M059J (cell line): Measurements from ENCODE around the gene NUSAP1. TPM values are rescaled to one million over a fixed set of nuclear protein-coding genes. Genes with fewer than 3 reads are reported as not detected.
"Not testable (repeated sequence)": the region's sequence is repeated elsewhere in the genome, so short reads cannot be mapped to it uniquely, and the experiment has no call there.

ENCODE experiments used
- DNase-seq: peaks from one replicate; pipeline ENCODE4 v3.0.0-alpha.2; 2012; ENCODE audit warnings: low read depth
- total RNA-seq: library from RNA; depleted of rRNA; stranded (reverse); fragments of >200 nt; shearing (Covaris generic); gene quantifications from 2 replicates; pipeline ENCODE4 v1.2.3, GENCODE V29; 2014

Gene NUSAP1
- total RNA-seq, 1 experiment from 2014 or later: 212 TPM

DNA sequence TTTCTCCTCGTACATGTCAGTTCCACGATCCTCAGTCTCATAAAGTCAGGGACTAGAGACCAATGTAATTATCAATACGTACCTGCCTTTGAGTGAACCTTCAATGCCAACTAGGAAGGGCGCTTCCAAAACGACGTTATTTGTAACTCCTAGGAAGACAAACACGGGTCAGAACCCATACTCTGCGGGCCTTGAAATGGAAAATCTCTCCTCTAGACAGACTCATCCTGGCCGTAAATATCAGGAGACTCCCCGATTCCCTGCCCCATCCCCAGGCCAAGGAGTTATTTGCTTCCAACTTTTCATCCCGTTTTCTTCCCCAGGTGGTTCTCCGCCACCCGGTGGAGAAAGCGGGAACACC is 868 bp upstream of the NUSAP1 start:
- DNase-seq: peak; percentile 70

DNA sequence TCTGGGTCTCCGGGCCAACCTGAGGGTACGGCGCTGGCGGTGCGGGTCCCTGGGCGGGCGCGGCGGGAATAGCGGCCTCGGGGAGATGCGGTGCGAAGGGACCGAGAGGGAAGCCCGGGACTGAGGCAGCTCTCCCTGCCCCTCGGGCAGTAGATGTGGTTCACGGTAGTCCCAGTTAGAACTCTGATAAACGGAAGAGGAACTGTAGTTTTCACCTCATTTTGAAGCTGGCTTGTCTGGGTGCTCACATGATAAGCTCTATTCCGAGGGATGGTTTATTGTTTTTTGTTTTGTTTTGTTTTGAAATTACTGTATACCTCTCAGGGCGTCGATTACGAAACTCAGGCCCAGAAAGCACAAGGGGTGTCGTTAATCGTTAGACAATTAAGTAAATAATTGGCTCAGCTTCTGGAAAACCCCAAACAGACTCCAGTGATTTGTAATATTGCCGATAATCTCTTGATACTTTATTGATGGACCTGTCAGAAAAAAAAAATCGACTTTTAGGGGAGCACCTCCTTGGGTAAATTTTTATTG is 413 bp downstream of the NUSAP1 start:
- DNase-seq: no peak

DNA sequence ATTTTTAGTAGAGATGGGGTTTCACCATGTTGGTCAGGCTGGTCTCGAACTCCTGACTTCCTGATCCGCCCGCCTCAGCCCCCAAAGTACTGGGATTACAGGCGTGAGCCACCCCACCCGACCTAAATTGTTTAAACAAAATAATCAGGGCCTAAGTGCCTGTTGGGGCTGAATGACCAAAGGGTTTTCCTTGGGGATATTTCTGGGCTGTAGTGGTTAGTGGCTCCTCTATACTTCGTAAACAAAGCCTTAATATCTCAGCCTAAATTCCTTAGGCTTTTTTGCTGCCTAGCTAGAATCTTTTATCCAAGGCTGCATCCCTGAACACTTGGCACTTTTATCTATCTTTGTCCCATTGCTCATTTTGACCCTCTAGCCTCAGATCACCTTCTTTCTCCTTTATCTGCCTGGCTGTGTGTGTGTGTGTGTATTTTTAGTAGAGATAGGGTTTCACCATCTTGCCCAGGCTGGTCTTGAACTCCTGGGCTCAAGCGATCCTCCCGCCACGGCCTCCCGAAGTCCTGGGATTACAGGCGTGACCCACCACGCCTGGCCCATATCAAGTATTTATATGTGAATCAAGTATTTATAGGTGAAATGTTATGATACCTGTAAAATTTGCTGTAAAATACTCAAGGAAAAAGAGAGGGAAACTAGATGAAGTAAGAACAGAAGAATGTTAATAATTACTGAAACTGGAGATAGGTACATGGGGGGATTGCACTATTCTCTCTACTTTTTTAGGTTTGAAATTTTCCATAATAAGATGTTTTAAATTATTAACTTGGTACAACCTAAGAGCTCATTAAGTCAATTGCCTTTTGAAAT is 1.8 kb downstream of the NUSAP1 start:
- DNase-seq: peak; percentile 10

DNA sequence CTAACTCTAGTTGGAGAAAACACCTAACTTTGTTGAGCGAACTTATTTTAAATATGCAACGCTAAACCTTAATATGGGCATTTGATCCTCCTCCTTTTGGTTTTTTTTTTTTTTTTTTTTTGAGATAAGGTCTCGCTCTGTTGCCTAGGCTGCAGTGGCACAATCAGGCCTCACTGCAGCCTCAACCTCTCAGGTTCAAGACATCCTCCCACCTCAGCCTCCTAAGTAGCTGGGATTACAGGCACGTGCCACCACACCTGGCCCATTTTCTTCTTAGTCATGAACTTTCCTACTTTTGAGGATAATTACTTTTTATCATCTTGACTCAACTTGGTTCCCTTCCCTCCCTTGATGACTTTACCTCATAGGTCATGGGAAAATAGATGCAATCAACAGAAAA is 3.9 kb downstream of the NUSAP1 start:
- no peak for DNase-seq

DNA sequence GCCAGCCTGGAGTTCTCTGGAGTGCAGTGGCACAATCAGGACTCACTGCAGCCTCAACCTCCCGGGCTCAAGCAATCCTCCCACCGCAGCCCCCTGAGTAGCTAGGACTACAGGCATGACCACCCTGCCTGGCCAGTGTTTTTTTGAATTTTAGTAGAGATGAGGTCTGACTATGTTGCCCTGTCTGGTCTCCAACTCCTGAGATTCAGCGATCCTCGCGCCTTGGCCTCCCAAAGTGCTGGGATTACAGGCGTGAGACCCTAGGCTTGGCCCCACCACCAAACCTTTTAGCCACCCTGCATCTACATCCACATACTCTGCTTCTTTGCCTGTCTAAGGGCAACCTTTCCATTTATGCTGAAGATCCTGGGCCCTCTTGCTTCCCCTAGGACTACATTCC is 4.4 kb downstream of the NUSAP1 start:
- no peak for DNase-seq

DNA sequence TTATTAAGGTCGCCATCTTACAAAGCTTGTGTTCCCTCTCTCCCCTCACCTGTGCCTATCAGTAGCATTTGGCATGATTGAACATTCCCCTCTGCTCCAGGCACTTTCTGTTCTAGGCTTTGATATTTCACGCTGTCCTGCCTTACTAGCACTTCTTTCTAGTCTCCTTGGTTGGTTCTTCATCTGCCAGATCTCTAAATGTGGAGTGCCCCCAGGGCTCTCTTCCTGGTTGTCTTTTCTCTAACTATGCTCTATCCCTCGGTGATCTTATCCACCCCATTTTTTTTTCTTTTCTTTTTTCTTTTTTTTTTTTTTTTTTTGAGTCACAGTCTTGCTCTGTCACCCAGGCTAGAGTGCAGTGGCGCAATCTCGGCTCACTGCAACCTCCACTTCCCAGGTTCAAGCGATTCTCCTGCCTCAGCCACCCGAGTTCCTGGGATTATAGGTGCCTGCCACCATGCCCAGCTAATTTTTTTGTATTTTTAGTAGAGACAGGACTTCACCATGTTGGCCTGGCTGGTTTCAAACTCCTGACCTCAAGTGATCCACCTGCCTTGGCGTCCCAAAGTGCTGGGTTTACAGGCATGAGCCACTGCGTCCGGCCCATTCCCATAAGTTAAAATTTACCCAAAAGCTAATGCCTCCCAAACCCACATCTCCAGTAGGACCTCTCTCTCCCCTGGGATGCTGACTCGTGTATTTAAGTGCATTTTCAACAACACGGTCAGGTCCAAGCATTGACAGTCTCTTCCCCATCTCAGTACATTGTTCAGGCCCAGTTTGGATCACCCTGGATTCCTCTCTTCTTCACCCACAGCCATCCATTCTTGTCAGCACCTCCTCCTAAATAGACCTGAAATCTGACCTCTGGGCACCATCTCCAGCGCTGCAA is 5.2 kb downstream of the NUSAP1 start:
- peak; percentile 32 for DNase-seq

DNA sequence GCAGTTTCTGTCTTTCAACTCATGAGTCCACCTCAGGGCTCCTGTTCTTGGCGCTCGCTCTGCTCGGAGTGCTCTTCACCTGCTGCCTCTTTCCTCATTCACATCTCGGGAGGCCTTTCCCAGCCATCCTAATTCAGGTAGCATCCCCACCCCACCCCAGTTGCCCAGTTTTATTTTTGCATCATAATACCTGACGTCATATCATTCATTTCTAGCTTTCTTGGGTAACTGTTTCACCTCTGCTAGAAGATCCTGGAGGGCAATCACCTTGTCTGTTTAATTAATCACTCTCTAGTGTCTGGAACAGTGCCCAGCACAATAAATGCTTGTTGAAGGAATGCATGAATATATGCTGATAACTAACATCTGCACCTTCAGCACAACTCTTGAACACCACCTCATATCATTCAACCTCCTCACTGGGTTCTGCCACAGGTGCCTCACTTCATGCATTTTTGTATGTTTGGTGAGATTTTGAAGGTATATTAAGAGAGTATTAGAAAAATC is 7.6 kb downstream of the NUSAP1 start:
- peak; percentile 20 for DNase-seq

DNA sequence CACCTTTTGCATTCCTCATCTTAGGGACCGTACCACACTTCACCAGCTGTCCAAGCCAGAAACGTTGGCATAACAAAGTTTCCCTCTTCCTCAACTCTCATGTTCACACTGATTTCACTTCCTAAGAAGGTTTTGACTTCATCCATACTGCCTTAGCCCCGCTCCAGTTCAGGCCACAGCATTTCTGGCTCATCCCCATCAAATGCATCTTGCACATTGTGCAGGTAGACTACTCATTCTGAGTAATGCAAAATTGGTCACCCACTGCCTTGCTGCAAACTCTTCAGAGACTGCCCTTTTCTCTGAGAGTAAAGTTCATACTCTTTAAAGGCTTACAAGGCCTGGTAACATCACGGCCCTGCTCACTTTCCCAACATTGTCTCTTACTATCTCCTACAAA is 8.8 kb downstream of the NUSAP1 start:
- DNase-seq: no peak

DNA sequence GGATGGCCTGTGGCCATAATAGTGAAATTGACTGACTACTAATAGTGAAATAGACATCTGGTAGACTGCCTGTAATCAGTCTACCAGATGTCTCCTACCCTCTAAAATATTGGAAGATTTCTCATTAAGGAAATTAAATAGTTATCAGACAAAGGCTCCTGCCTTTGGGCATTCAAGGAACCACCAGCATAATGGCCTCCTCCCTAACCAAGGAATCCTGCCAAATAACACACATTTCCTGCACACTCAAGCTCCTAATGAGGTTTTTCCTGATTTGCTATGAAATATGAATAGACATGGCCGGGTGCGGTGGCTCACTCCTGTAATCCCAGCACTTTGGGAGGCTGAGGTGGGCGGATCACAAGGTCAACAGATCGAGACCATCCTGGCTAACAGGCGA is 14.6 kb downstream of the NUSAP1 start:
- no peak for DNase-seq

DNA sequence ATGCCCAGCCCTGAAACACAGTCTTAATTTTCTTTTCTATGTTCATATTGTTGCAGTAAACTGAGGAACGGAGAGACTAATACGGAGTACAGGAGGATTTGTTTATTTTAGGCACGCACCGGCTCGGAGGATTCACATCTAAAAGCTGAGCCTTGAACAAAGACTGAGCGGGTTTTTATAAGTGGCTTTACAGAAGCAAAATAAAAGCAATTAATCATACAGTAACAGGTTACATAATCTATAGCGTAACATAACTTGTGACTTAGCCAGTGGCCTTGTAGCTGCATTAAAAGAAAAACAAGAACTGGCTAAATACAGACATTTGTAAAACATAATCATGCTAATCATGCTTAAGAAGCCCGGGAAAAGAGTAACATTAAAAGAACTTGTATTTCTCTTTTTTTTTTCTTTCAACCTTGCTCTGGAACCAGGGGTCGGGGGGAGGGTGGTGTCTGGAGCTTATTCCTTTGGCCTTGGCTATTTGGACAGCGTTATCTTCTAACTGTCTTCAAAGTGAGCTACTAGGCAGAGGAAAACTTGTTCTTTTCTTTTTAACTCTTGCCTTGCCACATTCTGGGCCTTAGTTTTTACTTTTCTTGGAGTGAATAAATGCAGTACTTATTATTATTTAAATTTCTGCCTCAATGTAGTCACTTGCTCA is 17.5 kb downstream of the NUSAP1 start:
- DNase-seq: no peak

DNA sequence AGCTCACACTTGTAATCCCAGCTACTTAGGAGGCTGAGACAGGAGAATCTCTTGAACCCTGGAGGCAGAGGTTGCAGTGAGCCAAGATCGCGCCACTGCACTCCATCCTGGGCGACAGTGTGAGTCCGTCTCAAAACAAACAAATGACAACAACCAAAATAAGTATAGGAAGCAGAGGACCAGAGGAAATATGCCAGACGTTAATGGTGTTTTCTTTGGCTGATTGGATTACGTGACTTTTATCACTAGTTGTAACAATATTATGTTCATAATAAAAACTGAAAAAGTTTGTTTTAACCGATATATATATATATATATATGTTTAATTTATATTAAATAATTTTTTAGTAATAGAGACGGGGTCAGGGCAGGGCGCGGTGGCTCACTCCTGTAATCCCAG is 21.7 kb downstream of the NUSAP1 start:
- DNase-seq: no peak

DNA sequence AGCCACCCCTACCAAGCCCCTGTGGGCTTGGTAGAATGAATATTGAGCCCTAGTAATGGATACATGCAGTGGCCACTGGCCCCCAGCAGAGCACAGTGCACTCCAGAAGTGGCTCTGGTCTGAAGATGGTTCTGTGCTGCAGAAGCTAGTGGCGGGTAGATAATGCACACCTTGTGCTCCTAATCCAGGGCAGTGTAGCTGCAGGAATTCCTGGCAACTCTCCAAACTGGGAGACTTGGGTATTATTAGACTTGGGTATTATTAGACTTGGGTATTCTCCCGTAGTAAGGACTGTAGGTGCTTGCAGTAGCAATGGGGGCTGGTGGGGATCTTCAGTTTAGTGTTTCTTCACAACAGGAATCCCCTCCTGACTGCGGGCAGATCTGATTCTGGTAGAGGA is 34.7 kb downstream of the NUSAP1 start:
- no peak for DNase-seq

DNA sequence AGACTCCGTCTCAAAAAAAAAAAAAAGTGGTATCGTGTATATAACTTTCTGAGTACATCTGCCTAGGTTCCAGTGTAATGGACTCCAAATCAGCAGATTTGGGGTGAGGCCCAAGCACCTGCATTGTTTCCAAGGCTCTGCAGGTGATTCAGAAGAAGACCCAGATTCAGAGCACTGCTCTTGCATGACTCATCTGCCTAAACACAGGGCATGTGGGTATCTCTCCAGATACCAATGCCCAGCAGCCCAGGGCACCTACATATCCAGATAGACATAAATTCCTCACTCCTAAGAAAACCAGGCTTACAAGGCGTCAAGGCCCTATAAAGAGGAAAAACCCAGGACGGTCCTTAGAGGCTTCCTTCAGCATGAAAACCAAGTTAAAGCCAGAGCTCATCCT is 45.3 kb downstream of the NUSAP1 start:
- peak; percentile 31 for DNase-seq

DNA sequence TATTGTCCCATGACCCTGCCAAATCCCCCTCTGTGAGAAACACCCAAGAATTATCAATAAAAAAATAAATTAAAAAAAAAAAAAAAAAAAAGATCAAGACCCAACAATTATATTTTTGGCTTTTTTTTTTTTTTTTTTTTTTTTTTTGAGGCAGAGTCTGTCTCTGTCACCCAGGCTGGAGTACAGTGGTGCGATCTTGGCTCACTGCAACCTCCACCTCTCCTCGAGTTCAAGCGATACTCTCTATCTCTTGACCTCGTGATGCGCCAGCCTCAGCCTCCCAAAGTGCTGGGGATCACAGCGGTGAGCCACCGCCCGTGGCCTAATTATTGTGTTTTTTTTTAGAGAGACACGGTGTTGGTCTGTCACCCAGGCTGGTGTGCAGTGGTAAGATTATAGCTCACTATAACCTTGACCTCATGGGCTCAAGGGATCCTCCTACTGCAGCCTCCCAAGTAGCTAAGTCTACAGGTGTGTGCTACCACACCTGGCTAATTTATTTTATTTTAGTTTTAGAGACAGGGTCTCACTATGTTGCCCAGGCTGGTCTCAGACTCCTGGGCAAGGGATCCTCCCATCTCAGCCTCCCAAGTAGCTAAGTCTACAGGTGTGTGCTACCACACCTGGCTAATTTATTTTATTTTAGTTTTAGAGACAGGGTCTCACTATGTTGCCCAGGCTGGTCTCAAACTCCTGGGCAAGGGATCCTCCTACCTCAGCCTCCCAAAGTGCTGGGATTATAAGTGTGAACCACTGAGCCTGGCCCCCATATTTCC is 51.5 kb downstream of the NUSAP1 start:
- DNase-seq: not testable (repeated sequence)

DNA sequence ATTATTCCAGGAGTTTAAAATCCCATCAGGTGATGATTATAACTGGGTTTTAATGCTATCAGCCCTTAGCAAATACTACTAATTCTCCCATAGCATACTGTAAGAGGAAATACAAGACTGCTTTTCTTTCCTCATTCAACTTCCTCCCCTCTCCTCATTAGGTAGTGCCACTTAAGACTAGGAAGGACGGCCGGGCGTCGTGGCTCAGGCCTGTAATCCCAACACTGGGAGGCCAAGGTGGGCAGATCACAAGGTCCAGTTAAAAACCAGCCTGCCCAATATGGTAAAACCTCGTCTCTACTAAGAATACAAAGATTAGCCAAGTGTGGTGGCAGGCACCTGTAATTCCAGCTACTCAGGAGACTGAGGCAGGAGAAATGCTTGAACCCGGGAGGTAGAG is 55.0 kb downstream of the NUSAP1 start:
- no peak for DNase-seq

DNA sequence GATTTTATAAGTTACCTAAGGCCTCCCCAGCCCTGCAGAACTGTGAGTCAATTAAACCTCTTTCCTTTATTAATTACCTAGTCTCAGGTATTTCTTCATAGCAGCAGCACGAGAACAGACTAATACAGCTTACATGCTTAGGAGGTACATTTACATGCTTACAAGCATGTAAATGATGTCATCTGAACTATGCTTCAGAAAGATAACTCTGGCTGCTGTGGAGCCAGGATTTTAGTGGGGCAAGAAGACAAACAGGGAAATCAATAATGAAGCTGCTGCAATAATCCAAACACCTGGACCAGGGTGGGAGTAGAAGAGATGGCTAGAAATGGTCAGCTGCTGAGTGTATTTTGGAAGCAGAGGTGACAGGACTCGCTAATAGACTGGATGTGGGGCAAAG is 60.0 kb downstream of the NUSAP1 start:
- no peak for DNase-seq

DNA sequence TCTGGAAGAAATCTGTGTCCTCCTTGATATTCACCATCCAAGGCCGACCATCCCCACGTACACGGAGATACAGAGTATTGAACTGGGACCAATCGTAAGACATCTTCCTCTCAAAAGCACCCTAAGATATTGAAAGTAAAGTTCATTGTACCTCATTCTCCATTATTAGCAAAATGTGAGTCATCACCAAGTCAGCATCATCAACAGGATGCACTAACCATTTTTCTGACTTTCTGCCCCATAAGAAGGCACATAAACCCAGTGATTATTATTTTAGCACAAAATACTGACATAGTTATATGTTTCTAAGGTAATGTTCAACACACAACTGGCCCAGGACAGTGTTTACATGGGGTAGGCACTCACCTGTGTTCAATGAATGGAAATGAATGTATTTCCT is 62.2 kb downstream of the NUSAP1 start:
- peak; percentile 30 for DNase-seq

DNA sequence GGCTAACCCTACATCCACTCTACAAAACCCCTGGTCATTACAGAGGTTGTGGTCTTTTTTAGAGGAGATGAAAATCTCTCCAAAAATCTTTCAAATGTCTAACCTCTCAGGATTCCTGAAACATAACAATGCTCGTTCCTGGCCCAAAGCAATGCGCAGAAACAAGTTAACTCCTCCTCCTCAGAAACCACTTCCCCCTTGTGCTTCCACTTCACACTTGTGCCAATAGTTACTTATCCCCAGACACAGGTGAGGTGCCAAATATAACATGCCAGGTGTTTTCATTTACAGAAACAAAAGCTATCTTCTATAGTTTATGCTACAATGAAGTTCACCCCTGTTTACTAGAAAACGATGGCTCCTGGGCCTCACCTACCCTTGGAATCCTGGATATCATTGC is 63.4 kb downstream of the NUSAP1 start:
- DNase-seq: no peak

DNA sequence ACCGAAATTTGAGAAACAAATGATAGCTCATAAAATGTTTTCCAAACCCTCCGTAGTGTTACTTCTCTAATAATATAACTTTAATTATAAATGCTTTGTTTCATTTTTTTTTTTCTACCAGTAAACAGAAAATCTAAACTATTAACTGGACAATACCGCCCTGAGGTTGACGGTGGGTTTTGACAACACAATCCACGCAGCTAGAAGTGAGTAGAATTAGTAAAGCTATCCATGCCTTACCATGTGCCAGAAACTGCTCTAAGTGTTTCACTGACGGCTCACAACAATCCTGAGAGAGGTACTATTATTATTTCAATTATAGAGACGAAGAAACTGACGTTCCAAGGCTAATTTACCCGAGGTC is 69.2 kb downstream of the NUSAP1 start:
- DNase-seq: no peak

DNA sequence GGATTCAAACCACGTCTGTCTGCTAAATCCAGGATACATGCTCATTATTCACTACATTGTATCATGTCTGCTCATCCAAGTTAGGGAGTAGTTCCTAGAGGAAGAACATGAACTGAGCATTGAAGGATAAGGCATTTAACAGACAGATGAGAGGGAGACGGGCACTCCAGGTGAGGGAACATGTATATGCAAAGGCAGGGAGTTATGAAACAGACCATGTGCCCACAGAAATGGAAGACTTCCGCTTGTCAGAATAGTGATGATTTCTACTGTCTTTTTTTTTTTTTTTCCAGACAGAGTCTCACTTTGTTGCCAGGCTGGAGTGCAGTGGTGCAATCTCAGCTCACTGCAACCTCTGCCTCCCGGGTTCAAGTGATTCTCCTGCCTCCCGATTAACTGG is 74.7 kb downstream of the NUSAP1 start:
- no peak for DNase-seq

DNA sequence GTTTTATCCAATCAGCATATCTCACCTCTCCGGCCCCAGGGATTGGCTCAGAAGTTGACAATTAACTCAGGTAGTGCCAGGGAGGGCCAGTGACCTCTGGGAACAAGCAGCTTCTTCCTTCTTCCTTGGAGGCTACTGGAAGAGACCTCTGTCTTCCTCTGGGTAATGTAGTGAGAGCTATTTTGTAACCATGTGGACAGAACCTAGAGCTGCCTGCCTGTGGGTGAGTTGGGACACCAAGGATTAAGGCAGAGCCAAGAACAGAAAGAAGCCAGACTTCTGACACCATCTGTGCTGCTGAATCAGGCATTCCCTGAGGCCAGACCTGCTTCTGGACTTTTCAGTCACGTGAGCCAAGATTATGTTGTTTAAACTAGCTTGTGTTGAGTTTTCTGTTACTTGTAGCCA is 75.6 kb downstream of the NUSAP1 start:
- peak; percentile 52 for DNase-seq
